Esophagus squamous epithelium (tissue), 4 donors: ENCODE measurements around the gene OCIAD2.

ENCODE experiments used
- POLR2A ChIP-seq, 4 donors: fragments of 450-650 bp; IDR thresholded peaks; one replicate each; pipeline ENCODE4 v1.6.1; 2017; ENCODE audit warnings: antibody characterized with exemption in 4 of 4, mild to moderate bottlenecking in 4 of 4, moderate library complexity in 3 of 4
- TF ChIP-seq, protein P1 (sequence below), 6 experiments: fragments of 450-650 bp in 4 of 6; fragments of 200-600 bp in 2 of 6; sonication (generic) in 2 of 6; IDR thresholded peaks; one replicate each; pipeline ENCODE4 v1.5.1; 2016 to 2019; ENCODE audit warnings: antibody characterized with exemption in 6 of 6, mild to moderate bottlenecking in 4 of 6, moderate library complexity in 4 of 6

GRCh38 chr4:48902266-48902665, 4.3 kb downstream of the OCIAD2 start:
- TF ChIP-seq, protein P1, sequence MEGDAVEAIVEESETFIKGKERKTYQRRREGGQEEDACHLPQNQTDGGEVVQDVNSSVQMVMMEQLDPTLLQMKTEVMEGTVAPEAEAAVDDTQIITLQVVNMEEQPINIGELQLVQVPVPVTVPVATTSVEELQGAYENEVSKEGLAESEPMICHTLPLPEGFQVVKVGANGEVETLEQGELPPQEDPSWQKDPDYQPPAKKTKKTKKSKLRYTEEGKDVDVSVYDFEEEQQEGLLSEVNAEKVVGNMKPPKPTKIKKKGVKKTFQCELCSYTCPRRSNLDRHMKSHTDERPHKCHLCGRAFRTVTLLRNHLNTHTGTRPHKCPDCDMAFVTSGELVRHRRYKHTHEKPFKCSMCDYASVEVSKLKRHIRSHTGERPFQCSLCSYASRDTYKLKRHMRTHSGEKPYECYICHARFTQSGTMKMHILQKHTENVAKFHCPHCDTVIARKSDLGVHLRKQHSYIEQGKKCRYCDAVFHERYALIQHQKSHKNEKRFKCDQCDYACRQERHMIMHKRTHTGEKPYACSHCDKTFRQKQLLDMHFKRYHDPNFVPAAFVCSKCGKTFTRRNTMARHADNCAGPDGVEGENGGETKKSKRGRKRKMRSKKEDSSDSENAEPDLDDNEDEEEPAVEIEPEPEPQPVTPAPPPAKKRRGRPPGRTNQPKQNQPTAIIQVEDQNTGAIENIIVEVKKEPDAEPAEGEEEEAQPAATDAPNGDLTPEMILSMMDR (IDR thresholded peaks at IDR 0.05): no peak
- no peak for TF ChIP-seq POLR2A (IDR thresholded peaks at IDR 0.05)
